ENCODE data around the gene ZNF236. TPM values are rescaled to one million over a fixed set of nuclear protein-coding genes. Genes with fewer than 3 reads are reported as not detected.

The ZNF236 gene
- total RNA-seq, 1 donor from 2014 or later = 18.4 TPM

- Mint-ChIP-seq H3K9me3 (no peaks in the 10 kb centered on the region), H3K4me3 (no peak overlapping the region), H3K4me1 (peaks cover 21% of the 10 kb centered on the region)
These were observed 170.7 kb downstream of the ZNF236 start for GRCh38 chr18:76993085-76993382.

GRCh38 chr18:76993573-76993972 is 171.2 kb downstream of the ZNF236 start:
- peaks cover 26% of the 10 kb centered on the region for H3K4me1 Mint-ChIP-seq
- H3K4me3 Mint-ChIP-seq = no peak overlapping the region
- no peaks in the 10 kb centered on the region for H3K9me3 Mint-ChIP-seq
- no peak for TF ChIP-seq CTCF (conservative IDR thresholded peaks at IDR 0.05)
- no peak for DNase-seq (ENCODE audit: low read depth, low spot score)
- H3K27ac Mint-ChIP-seq (ENCODE audit: unreplicated experiment) = no peak overlapping the region
- no peaks in the 10 kb centered on the region for H3K36me3 Mint-ChIP-seq (ENCODE audit: low read depth)
- H3K27me3 Mint-ChIP-seq (ENCODE audit: low read depth) = no peaks in the 10 kb centered on the region

More at GRCh38 chr18:76993085-76993382, 170.7 kb downstream of the ZNF236 start:
- peak overlapping the region; percentile 32 for H3K27ac Mint-ChIP-seq (ENCODE audit: unreplicated experiment)
- H3K36me3 Mint-ChIP-seq (ENCODE audit: low read depth) = no peaks in the 10 kb centered on the region
- no peak for TF ChIP-seq CTCF (conservative IDR thresholded peaks at IDR 0.05)
- H3K27me3 Mint-ChIP-seq (ENCODE audit: low read depth) = peaks cover 2% of the 10 kb centered on the region
- no peak for DNase-seq (ENCODE audit: low read depth, low spot score)

- Mint-ChIP-seq H3K4me3 (no peak overlapping the region), H3K4me1 (peaks cover 26% of the 10 kb centered on the region), H3K27ac (ENCODE audit: unreplicated experiment) (no peak overlapping the region), H3K36me3 (ENCODE audit: low read depth) (no peaks in the 10 kb centered on the region), H3K27me3 (ENCODE audit: low read depth) (no peaks in the 10 kb centered on the region), H3K9me3 (no peaks in the 10 kb centered on the region)
- TF ChIP-seq CTCF (conservative IDR thresholded peaks at IDR 0.05) = no peak
- no peak for DNase-seq (ENCODE audit: low read depth, low spot score)
These were observed 171.8 kb downstream of the ZNF236 start for GRCh38 chr18:76994086-76994654.

- DNase-seq (ENCODE audit: low read depth, low spot score) = no peak
- H3K27me3 Mint-ChIP-seq (ENCODE audit: low read depth) = no peaks in the 10 kb centered on the region
- H3K27ac Mint-ChIP-seq (ENCODE audit: unreplicated experiment) = peak overlapping the region; percentile 47
- H3K9me3 Mint-ChIP-seq = no peaks in the 10 kb centered on the region
- peaks cover 26% of the 10 kb centered on the region for H3K4me1 Mint-ChIP-seq
- TF ChIP-seq CTCF (conservative IDR thresholded peaks at IDR 0.05) = no peak
- no peaks in the 10 kb centered on the region for H3K36me3 Mint-ChIP-seq (ENCODE audit: low read depth)
- H3K4me3 Mint-ChIP-seq = no peak overlapping the region
These were observed 173.5 kb downstream of the ZNF236 start for GRCh38 chr18:76995896-76996295.

GRCh38 chr18:76996429-76996828 is 174.1 kb downstream of the ZNF236 start:
- no peak overlapping the region for H3K4me3 Mint-ChIP-seq
- H3K27ac Mint-ChIP-seq (ENCODE audit: unreplicated experiment) = no peak overlapping the region
- H3K4me1 Mint-ChIP-seq = peaks cover 26% of the 10 kb centered on the region
- H3K27me3 Mint-ChIP-seq (ENCODE audit: low read depth) = no peaks in the 10 kb centered on the region
- TF ChIP-seq CTCF (conservative IDR thresholded peaks at IDR 0.05) = no peak
- no peak for DNase-seq (ENCODE audit: low read depth, low spot score)
- H3K9me3 Mint-ChIP-seq = no peaks in the 10 kb centered on the region
- no peaks in the 10 kb centered on the region for H3K36me3 Mint-ChIP-seq (ENCODE audit: low read depth)
